Measurements from ENCODE around the gene NXN. TPM values are rescaled to one million over a fixed set of nuclear protein-coding genes. Genes with fewer than 3 reads are reported as not detected.
"Not testable (repeated sequence)": the region's sequence is repeated elsewhere in the genome, so short reads cannot be mapped to it uniquely, and the experiment has no call there.

NXN gene
- total RNA-seq, 1 experiment from 2014 or later: 126 TPM

GRCh38 chr17:973053-973452 lies 6.5 kb downstream of the NXN start:
- Histone ChIP-seq H3K4me3 (ENCODE audit: low read depth in 2 of 2, low read length in 2 of 2) (no peak overlapping the region), H3K36me3 (ENCODE audit: control insufficient read depth, insufficient read depth, low read length) (no peaks in the 10 kb centered on the region; the same call in 1 of the 2 replicates), H3K4me1 (ENCODE audit: control insufficient read depth, insufficient read depth, low read length) (peaks cover 49% of the 10 kb centered on the region), H3K9me3 (ENCODE audit: control insufficient read depth, insufficient read depth, low read depth, low read length) (no peaks in the 10 kb centered on the region), H3K27me3 (ENCODE audit: control insufficient read depth, insufficient read depth, low read length) (no peaks in the 10 kb centered on the region), H3K27ac (ENCODE audit: low read length) (peak overlapping the region; percentile 63)
- TF ChIP-seq TCF7L2 (IDR thresholded peaks at IDR 0.05; ENCODE audit: low read depth, low read length): no peak
- TF ChIP-seq REST (IDR thresholded peaks at IDR 0.05; ENCODE audit: insufficient read depth in 1 of 2, low read depth in 2 of 2, low read length in 1 of 2): no peak
- TF ChIP-seq SIN3A (IDR thresholded peaks at IDR 0.05; ENCODE audit: borderline replicate concordance, insufficient read depth, low read depth, low read length): no peak
- TF ChIP-seq CTCF (IDR thresholded peaks at IDR 0.05): no peak
- no peak for TF ChIP-seq POLR2AphosphoS5 (IDR thresholded peaks at IDR 0.05; ENCODE audit: low read depth, low read length)
- ATAC-seq: no peak; the same call in 1 of the 2 replicates
- intact Hi-C loops (cut with micrococcal nuclease; ENCODE audit: unreplicated experiment) (no loop called here), in situ Hi-C loops (cut with HindIII; ENCODE audit: low pct_unique_long_range_greater_than_20kb, low sequenced_read_pairs) (no loop called here)
- no TSS peak for BruUV-seq (replicated peaks)
- ChIA-PET POLR2A (interaction anchor here (1.0 kb wide), 1 partner anchor 36 kb away, joined by 3 read pairs; no protein-coding TSS in a partner anchor), CTCF (interaction anchor here (0.7 kb wide), 1 partner anchor 35 kb away, joined by 6 read pairs; no protein-coding TSS in a partner anchor)
- DNase-seq (ENCODE audit: low read depth, low spot score): no peak

GRCh38 chr17:971861-972260 lies 7.7 kb downstream of the NXN start:
- H3K9me3 ChIP-seq (ENCODE audit: control insufficient read depth, insufficient read depth, low read depth, low read length); H3K36me3 ChIP-seq (ENCODE audit: control insufficient read depth, insufficient read depth, low read length); DNase-seq (ENCODE audit: low read depth, low spot score); intact Hi-C loops (cut with micrococcal nuclease; ENCODE audit: unreplicated experiment); CTCF ChIA-PET; H3K27ac ChIP-seq (ENCODE audit: low read length); ATAC-seq; H3K4me3 ChIP-seq (ENCODE audit: low read depth in 2 of 2, low read length in 2 of 2); in situ Hi-C loops (cut with HindIII; ENCODE audit: low pct_unique_long_range_greater_than_20kb, low sequenced_read_pairs); BruUV-seq (replicated peaks); H3K27me3 ChIP-seq (ENCODE audit: control insufficient read depth, insufficient read depth, low read length): not testable (repeated sequence)
- H3K4me1 ChIP-seq (ENCODE audit: control insufficient read depth, insufficient read depth, low read length): peaks cover 54% of the 10 kb centered on the region
- POLR2A ChIA-PET: interaction anchor here (1.0 kb wide), 1 partner anchor 35 kb away, joined by 3 read pairs; no protein-coding TSS in a partner anchor

GRCh38 chr17:970364-970763 lies 9.2 kb downstream of the NXN start:
- POLR2A ChIA-PET: no interaction called here
- Histone ChIP-seq H3K27ac (ENCODE audit: low read length) (peak overlapping the region; percentile 73), H3K9me3 (ENCODE audit: control insufficient read depth, insufficient read depth, low read depth, low read length) (no peaks in the 10 kb centered on the region), H3K4me3 (ENCODE audit: low read depth in 2 of 2, low read length in 2 of 2) (no peak overlapping the region), H3K27me3 (ENCODE audit: control insufficient read depth, insufficient read depth, low read length) (no peaks in the 10 kb centered on the region), H3K36me3 (ENCODE audit: control insufficient read depth, insufficient read depth, low read length) (no peaks in the 10 kb centered on the region), H3K4me1 (ENCODE audit: control insufficient read depth, insufficient read depth, low read length) (peaks cover 45% of the 10 kb centered on the region)
- DNase-seq (ENCODE audit: low read depth, low spot score): no peak
- in situ Hi-C loops (cut with HindIII; ENCODE audit: low pct_unique_long_range_greater_than_20kb, low sequenced_read_pairs) (no loop called here), intact Hi-C loops (cut with micrococcal nuclease; ENCODE audit: unreplicated experiment) (no loop called here)
- no peak for TF ChIP-seq SIN3A (IDR thresholded peaks at IDR 0.05; ENCODE audit: borderline replicate concordance, insufficient read depth, low read depth, low read length)
- no peak for TF ChIP-seq CTCF (IDR thresholded peaks at IDR 0.05)
- TF ChIP-seq REST (IDR thresholded peaks at IDR 0.05; ENCODE audit: insufficient read depth in 1 of 2, low read depth in 2 of 2, low read length in 1 of 2): no peak
- TF ChIP-seq TCF7L2 (IDR thresholded peaks at IDR 0.05; ENCODE audit: low read depth, low read length): no peak
- TF ChIP-seq POLR2AphosphoS5 (IDR thresholded peaks at IDR 0.05; ENCODE audit: low read depth, low read length): no peak
- BruUV-seq (replicated peaks): TSS peak; percentile 52
- CTCF ChIA-PET: no interaction called here
- ATAC-seq: no peak

All from Panc1 (cell line).